Liver (tissue), 3 donors: ENCODE results near the gene ALG12.

Experiments
- JUND ChIP-seq, 2 donors: IDR thresholded peaks; 2 replicates each; pipeline ENCODE4 v1.6.1; 2016; ENCODE audit warnings: antibody characterized with exemption in 2 of 2
- RAD21 ChIP-seq, 2 donors: IDR thresholded peaks; 2 replicates each; pipeline ENCODE4 v1.6.1; 2016; ENCODE audit warnings: antibody characterized with exemption in 2 of 2, mild to moderate bottlenecking in 2 of 2
- RXRA ChIP-seq, 2 donors: IDR thresholded peaks; 2 replicates each; pipeline ENCODE4 v1.6.1; 2017 to 2018; ENCODE audit warnings: antibody characterized with exemption in 2 of 2, mild to moderate bottlenecking in 1 of 2
- TF ChIP-seq, protein P1 (sequence below): fragments of 150-350 bp; IDR thresholded peaks from 2 replicates; pipeline ENCODE4 v1.5.1; 2017; ENCODE audit warnings: improper control_type of control experiment, low read depth, low read length; ENCODE audit not compliant: missing input control
- donor health status: healthy.
- donor health status: healthy.

DNA sequence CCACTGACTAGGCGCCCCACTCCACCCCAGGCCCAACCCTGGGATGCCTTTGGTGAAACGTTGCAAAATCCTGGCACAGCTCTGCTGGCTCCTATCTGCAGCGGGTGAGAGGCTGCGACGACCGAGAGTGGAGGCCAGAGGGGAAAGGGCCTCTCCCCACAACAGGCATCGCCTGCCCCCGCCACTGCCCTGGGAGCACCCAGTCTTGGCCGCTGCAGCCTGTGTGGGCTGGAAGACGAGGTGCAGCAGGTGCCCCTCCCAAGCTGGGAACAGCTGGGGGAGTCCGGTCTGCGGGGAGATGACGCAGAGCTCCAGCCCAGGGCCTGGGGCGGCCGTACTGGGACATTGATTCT lies 38.2 kb upstream of the ALG12 start:
- TF ChIP-seq, protein P1, sequence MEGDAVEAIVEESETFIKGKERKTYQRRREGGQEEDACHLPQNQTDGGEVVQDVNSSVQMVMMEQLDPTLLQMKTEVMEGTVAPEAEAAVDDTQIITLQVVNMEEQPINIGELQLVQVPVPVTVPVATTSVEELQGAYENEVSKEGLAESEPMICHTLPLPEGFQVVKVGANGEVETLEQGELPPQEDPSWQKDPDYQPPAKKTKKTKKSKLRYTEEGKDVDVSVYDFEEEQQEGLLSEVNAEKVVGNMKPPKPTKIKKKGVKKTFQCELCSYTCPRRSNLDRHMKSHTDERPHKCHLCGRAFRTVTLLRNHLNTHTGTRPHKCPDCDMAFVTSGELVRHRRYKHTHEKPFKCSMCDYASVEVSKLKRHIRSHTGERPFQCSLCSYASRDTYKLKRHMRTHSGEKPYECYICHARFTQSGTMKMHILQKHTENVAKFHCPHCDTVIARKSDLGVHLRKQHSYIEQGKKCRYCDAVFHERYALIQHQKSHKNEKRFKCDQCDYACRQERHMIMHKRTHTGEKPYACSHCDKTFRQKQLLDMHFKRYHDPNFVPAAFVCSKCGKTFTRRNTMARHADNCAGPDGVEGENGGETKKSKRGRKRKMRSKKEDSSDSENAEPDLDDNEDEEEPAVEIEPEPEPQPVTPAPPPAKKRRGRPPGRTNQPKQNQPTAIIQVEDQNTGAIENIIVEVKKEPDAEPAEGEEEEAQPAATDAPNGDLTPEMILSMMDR: no peak
- TF ChIP-seq JUND (IDR thresholded peaks at IDR 0.05) (no peak), RAD21 (IDR thresholded peaks at IDR 0.05) (no peak), RXRA (IDR thresholded peaks at IDR 0.05) (peak in 1 of 2 donors; percentile 46)
